LNCaP clone FGC (cell line): ENCODE results near the gene SLC13A3.
A peak's percentile ranks its signal among the peaks of the same experiment; 100 is the strongest.

Experiments used
- DNase-seq: peaks from one replicate; pipeline ENCODE4 v3.0.0-alpha.2; 2011; ENCODE audit warnings: low read depth
- H3K4me3 ChIP-seq: 2 replicates; pipeline ENCODE4 v1.5.1; 2011; ENCODE audit warnings: mild to moderate bottlenecking, low read depth, low read length, control low read depth
- CTCF ChIP-seq: IDR thresholded peaks from 2 replicates; pipeline ENCODE4 v1.5.1; 2012; ENCODE audit warnings: mild to moderate bottlenecking; ENCODE audit not compliant: control insufficient read depth, insufficient read depth; ENCODE audit errors: extremely low read depth

The SLC13A3 gene

GRCh38 chr20:46568570-46569129 is 82.6 kb downstream of the SLC13A3 start:
- no peak overlapping the region for H3K4me3 ChIP-seq
- no peak for TF ChIP-seq CTCF
- DNase-seq: peak; percentile 66

GRCh38 chr20:46566125-46566524 is 85.1 kb downstream of the SLC13A3 start:
- no peak for TF ChIP-seq CTCF
- no peak for DNase-seq
- H3K4me3 ChIP-seq: no peak overlapping the region

GRCh38 chr20:46564241-46564957 is 86.9 kb downstream of the SLC13A3 start:
- no peak for TF ChIP-seq CTCF
- no peak for DNase-seq
- H3K4me3 ChIP-seq: no peak overlapping the region

GRCh38 chr20:46563860-46564221 is 87.4 kb downstream of the SLC13A3 start:
- no peak overlapping the region for H3K4me3 ChIP-seq
- TF ChIP-seq CTCF: no peak
- no peak for DNase-seq

GRCh38 chr20:46563170-46563859 is 87.9 kb downstream of the SLC13A3 start:
- DNase-seq: no peak
- no peak for TF ChIP-seq CTCF
- no peak overlapping the region for H3K4me3 ChIP-seq

GRCh38 chr20:46562373-46563169 is 88.7 kb downstream of the SLC13A3 start:
- DNase-seq: no peak
- no peak overlapping the region for H3K4me3 ChIP-seq

More at GRCh38 chr20:46562373-46563169, 88.7 kb downstream of the SLC13A3 start:
- TF ChIP-seq CTCF: peak; percentile 74
